Measurements from ENCODE around the gene PHLDB2.

PHLDB2 gene

GRCh38 chr3:111965484-111965883 lies 106.4 kb downstream of the PHLDB2 start:
- DNase-seq (ENCODE audit: low read depth): no peak

- no peak for DNase-seq (ENCODE audit: low read depth)
These were observed 108.0 kb downstream of the PHLDB2 start for GRCh38 chr3:111967068-111967467.

GRCh38 chr3:111967651-111968274 lies 108.7 kb downstream of the PHLDB2 start:
- DNase-seq (ENCODE audit: low read depth): peak; percentile 73

- DNase-seq (ENCODE audit: low read depth): no peak
These were observed 109.4 kb downstream of the PHLDB2 start for GRCh38 chr3:111968319-111969054.

GRCh38 chr3:111970376-111970775 lies 111.3 kb downstream of the PHLDB2 start:
- no peak for DNase-seq (ENCODE audit: low read depth)

GRCh38 chr3:111971533-111972130 lies 112.6 kb downstream of the PHLDB2 start:
- no peak for DNase-seq (ENCODE audit: low read depth)

- no peak for DNase-seq (ENCODE audit: low read depth)
These were observed 113.8 kb downstream of the PHLDB2 start for GRCh38 chr3:111972891-111973290.

GRCh38 chr3:111975131-111975530 lies 116.1 kb downstream of the PHLDB2 start:
- no peak for DNase-seq (ENCODE audit: low read depth)

- DNase-seq (ENCODE audit: low read depth): no peak
These were observed 117.2 kb downstream of the PHLDB2 start for GRCh38 chr3:111976254-111976653.

- peak; percentile 97 for DNase-seq (ENCODE audit: low read depth)
These were observed 119.7 kb downstream of the PHLDB2 start, which contains the start of gene ABHD10 for GRCh38 chr3:111978583-111979433. TSS of gene ABHD10 (plus strand) at chr3:111979026. CDS start at chr3:111979062, 36 bp downstream.

- DNase-seq (ENCODE audit: low read depth): no peak
These were observed 120.5 kb downstream of the PHLDB2 start for GRCh38 chr3:111979434-111980038.

- DNase-seq (ENCODE audit: low read depth): no peak
These were observed 121.8 kb downstream of the PHLDB2 start for GRCh38 chr3:111980716-111981456.

- no peak for DNase-seq (ENCODE audit: low read depth)
These were observed 122.3 kb downstream of the PHLDB2 start for GRCh38 chr3:111981457-111981763.

GRCh38 chr3:111984636-111985298 lies 125.7 kb downstream of the PHLDB2 start:
- no peak for DNase-seq (ENCODE audit: low read depth)

GRCh38 chr3:111986800-111987199 lies 127.7 kb downstream of the PHLDB2 start:
- no peak for DNase-seq (ENCODE audit: low read depth)

GRCh38 chr3:111989061-111989678 lies 130.1 kb downstream of the PHLDB2 start:
- no peak for DNase-seq (ENCODE audit: low read depth)

- DNase-seq (ENCODE audit: low read depth): no peak
These were observed 134.0 kb downstream of the PHLDB2 start for GRCh38 chr3:111993038-111993437.

- DNase-seq (ENCODE audit: low read depth): no peak
These were observed 139.8 kb downstream of the PHLDB2 start, which contains the start of gene TAGLN3 for GRCh38 chr3:111998636-111999483. TSS of gene TAGLN3 (plus strand) at chr3:111998922. CDS start at chr3:111999423, 501 bp downstream.
